Activated T-cell treated with anti-CD3 and anti-CD28 coated beads, Interleukin-2, amount 50 U/mL, for 24 hours (primary cell): ENCODE data around the gene CXCL17.
"Not testable (repeated sequence)": the region's sequence is repeated elsewhere in the genome, so short reads cannot be mapped to it uniquely, and the experiment has no call there.

Source experiments
- DNase-seq: peaks from one replicate; pipeline ENCODE4 v3.0.0-alpha.2; 2020
- H3K27ac Mint-ChIP-seq: 2 replicates; pipeline ENCODE4 v1.8.0; 2020; ENCODE audit warnings: mild to moderate bottlenecking, mixed read lengths
- H3K27me3 Mint-ChIP-seq: 2 replicates; pipeline ENCODE4 v1.8.0; 2020; ENCODE audit warnings: mixed read lengths
- H3K36me3 Mint-ChIP-seq: 2 replicates; pipeline ENCODE4 v1.8.0; 2020; ENCODE audit warnings: low read depth, mixed read lengths
- H3K4me1 Mint-ChIP-seq: 2 replicates; pipeline ENCODE4 v1.8.0; 2020; ENCODE audit warnings: low read depth, mixed read lengths
- H3K4me3 Mint-ChIP-seq: 2 replicates; pipeline ENCODE4 v1.8.0; 2020; ENCODE audit warnings: mild to moderate bottlenecking, moderate library complexity, mixed read lengths
- H3K9me3 Mint-ChIP-seq: 2 replicates; pipeline ENCODE4 v1.8.0; 2020; ENCODE audit warnings: mixed read lengths

Gene CXCL17

DNA sequence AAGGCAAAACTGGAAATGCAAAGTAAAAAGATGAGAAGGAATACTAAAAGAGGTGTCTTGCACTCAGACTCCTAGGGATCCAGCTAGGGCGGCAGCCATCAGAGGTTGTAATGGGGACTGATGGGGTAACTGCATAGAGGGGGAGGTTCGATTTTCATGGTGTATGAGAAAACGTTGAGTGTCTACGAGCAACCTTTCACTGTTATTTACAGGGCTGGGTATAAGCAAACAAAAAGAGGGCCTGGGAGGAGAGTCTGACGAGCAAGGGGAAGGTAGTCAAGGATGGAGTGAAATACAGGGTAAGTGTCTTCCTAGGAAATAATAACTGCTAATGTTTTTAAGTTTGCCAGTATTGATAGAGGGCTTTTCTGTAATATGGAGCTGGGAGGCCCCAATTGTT, 5.6 kb upstream of the CXCL17 start:
- not testable (repeated sequence) for H3K36me3 Mint-ChIP-seq, H3K4me3 Mint-ChIP-seq, H3K4me1 Mint-ChIP-seq, H3K27ac Mint-ChIP-seq, DNase-seq, H3K27me3 Mint-ChIP-seq, H3K9me3 Mint-ChIP-seq

DNA sequence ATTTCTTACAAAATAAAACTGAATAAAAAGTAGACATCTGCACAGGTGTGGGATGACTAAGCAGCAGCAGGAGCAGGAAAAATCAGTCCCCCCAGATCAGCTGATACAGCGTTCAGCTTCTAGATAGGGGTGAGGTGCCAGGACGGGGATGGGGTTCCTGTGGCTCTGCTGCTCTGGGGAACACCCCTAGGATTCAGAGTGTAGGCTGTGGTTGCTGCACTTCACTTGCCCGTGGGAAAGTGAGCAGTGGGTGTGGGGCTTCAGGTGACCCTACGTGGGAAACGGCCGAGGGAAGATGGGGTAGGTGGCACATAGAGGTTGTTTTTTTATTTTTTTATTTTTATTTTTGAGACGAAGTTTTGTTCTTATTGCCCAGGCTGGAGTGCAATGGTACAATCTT, 3.2 kb upstream of the CXCL17 start:
- H3K9me3 Mint-ChIP-seq = no peaks in the 10 kb centered on the region

DNA sequence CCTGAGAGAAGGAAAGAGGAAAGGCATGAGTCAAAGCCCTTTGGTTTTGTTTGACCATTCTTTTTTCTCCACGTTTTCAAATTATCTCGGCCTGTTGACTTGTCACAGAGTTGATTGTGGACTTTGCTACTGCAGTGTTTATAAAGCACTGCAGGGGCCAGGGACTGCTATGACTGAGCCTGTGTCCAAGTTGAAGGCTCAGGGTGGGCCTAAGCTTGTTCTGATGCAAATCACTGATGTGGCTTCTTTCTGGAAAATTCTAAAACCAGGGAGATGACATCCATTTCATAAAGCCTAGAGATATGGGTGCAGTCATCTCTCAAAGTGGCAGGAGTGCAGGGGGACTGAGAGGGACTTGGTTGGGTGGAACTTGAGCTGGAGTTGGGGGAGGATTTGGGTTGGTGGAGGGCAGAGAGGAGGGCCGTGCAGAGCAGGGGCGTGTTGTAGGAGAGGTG, 1.2 kb upstream of the CXCL17 start:
- H3K27me3 Mint-ChIP-seq = no peaks in the 10 kb centered on the region
- no peak for DNase-seq
- no peak overlapping the region for H3K27ac Mint-ChIP-seq
- no peaks in the 10 kb centered on the region for H3K36me3 Mint-ChIP-seq
- H3K4me3 Mint-ChIP-seq = no peak overlapping the region
- H3K4me1 Mint-ChIP-seq = peaks cover 35% of the 10 kb centered on the region
- no peaks in the 10 kb centered on the region for H3K9me3 Mint-ChIP-seq

More for the DNA sequence above, 3.2 kb upstream of the CXCL17 start:
- Mint-ChIP-seq H3K4me3 (no peak overlapping the region), H3K27me3 (no peaks in the 10 kb centered on the region), H3K27ac (no peak overlapping the region), H3K4me1 (peaks cover 22% of the 10 kb centered on the region), H3K36me3 (no peaks in the 10 kb centered on the region)
- no peak for DNase-seq

DNA sequence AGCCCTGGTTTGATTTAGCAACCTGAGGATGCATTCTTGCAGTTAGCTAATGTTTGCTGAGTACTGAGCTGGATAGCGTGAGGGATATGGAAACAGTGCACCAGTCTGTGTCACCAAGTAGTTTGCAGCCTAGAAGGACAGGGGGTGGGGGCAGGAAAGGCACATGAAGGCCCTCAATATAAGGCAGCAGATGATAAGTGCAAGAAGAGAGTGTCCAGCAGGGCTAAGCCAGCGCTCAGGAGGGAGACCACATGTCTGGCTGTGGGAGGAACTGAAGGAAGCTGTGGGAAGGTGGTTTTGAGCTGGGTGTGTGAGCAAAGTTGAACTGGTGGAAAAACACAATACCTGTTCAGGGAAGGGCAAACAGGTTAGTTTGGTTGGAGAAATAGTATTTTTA, 1.7 kb downstream of the CXCL17 start:
- Mint-ChIP-seq H3K4me1 (peaks cover 40% of the 10 kb centered on the region), H3K27me3 (no peaks in the 10 kb centered on the region), H3K27ac (no peak overlapping the region), H3K9me3 (no peaks in the 10 kb centered on the region), H3K4me3 (no peak overlapping the region), H3K36me3 (no peaks in the 10 kb centered on the region)
- DNase-seq = no peak

DNA sequence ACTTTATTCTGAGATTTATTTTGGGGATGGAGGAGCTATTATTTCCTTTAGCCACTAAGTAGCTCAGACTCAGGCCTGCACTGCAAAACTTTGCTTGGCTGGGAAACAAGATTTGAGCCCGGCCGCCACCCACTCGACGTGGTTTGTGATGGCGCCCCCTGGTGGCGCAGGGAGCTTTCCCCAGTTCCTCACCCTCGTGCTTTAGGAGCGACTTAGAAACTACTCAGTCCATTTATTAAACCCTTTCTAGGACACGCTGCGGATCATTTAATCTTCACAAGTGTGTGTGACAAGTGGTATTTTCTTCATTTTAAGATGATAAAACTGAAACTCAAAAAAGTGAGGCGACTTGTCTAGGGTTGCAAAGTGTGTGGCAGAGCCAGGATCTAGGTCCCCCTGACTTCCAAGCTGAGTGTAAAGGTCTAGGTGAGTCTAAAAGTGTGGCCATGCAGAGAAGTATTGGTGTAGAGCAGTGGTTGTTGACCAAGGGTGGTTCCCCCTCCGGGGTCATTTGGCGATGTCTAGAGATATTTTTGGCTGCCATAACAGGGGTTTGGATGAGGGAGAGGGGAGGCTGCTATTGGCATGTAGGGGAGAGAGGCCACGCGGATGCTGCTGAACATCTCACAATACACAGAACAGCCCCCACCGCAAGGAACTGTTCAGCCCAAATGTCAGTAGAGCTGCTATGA, 2.2 kb downstream of the CXCL17 start:
- H3K4me3 Mint-ChIP-seq = no peak overlapping the region

DNA sequence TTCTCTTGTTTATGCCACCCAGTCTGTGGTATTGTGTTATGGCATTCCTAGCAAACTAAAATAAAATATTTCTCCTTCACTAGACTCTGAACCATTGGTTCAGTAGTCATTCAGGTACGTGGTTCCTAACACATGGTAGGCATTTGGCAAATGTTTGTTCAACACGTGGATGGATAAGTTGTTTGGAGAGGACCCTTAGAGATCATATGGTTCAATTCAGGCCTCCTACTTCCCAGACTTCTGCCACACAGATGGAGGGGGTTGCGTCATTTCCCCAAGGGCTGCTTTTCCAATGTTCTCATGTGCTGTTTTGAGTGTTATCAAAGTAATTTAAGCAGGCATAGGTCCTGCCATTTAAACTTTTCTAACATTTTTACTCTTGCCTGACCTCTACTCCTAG, 6.7 kb downstream of the CXCL17 start:
- Mint-ChIP-seq H3K27ac (no peak overlapping the region), H3K27me3 (no peaks in the 10 kb centered on the region), H3K36me3 (no peaks in the 10 kb centered on the region), H3K9me3 (no peaks in the 10 kb centered on the region), H3K4me3 (no peak overlapping the region), H3K4me1 (peaks cover 22% of the 10 kb centered on the region)
- DNase-seq = no peak

More for the DNA sequence above, 2.2 kb downstream of the CXCL17 start:
- Mint-ChIP-seq H3K4me1 (peaks cover 40% of the 10 kb centered on the region), H3K9me3 (no peaks in the 10 kb centered on the region), H3K27me3 (no peaks in the 10 kb centered on the region), H3K36me3 (no peaks in the 10 kb centered on the region), H3K27ac (no peak overlapping the region)
- peak; percentile 87 for DNase-seq

DNA sequence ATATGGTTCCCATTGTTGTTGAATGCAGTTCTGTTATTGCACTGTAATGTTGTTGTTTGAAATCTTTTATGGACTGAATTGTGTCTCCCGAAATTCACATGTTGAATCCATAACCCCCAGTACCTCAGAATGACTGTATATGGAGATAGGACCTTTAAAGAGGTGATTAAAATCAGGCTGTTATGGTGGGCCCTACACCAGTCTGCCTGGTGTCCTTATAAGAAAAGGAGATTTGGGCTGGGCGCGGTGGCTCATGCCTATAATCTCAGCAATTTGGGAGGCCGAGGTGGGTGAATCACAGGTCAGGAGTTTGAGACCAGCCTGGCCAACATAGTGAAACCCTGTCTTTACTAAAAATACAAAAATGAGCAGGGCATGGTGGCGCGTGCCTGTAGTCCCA, 7.4 kb downstream of the CXCL17 start:
- Mint-ChIP-seq H3K27me3 (no peaks in the 10 kb centered on the region), H3K27ac (no peak overlapping the region)

DNA sequence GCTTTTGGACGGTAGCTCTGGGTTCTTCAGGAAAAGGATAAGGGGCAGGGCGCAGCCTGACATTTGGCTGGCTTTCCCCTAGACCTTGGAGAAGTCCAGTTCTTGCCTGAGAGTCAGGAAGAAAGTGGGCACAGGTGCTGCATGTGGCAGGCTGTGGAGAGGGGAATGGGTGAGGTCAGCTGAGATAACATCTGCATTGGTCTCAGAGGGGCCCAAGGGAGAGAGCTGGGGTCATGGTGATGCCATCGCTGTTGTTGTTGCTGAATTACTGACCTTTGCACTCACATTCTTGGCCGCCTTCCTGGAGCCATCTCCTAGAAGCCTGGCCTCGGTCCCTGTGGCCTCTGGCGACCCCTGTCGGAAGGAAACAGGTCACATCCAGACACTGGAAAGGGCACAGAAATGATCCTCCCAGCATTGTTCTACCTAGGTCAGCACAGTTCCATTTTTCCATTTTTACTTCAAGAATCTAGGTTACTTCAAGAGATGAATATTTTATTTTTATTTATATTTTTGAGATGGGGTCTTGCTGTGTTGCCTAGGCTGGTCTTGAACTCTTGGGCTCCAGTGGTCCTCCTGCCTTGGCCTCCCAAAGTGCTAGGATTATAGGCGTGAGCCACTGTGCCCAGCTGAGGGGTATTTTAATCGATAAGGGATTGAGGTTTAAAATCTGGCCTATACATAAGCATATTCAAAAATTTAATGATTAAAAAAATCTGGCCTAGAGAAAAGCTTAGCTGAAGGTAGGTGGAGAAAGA, 9.1 kb downstream of the CXCL17 start:
- Mint-ChIP-seq H3K4me1 (peaks cover 7% of the 10 kb centered on the region), H3K27me3 (no peaks in the 10 kb centered on the region), H3K4me3 (no peak overlapping the region), H3K36me3 (no peaks in the 10 kb centered on the region), H3K9me3 (no peaks in the 10 kb centered on the region), H3K27ac (no peak overlapping the region)
- peak; percentile 72 for DNase-seq

More for the DNA sequence above, 7.4 kb downstream of the CXCL17 start:
- Mint-ChIP-seq H3K9me3 (no peaks in the 10 kb centered on the region), H3K36me3 (no peaks in the 10 kb centered on the region), H3K4me1 (peaks cover 15% of the 10 kb centered on the region), H3K4me3 (no peak overlapping the region)
- no peak for DNase-seq

DNA sequence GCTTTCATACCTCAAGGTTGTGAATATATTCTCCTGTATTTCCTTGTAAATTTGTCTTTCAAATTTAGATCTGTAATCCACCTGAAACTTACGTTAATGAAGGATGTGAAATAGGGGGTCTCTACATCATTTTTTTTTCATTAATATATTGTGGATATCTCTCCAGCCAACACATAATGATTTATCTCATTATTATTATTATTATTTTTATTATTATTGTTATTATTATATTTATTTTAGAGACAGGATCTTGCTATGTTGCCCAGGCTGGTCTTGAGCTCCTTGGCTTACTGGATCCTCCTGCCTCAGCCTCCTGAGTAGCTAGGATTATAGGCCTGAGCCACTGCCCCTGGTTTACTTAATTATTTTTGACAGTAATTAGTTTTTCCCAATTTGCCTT, 11.3 kb downstream of the CXCL17 start:
- Mint-ChIP-seq H3K4me3 (no peak overlapping the region), H3K27ac (no peak overlapping the region), H3K9me3 (no peaks in the 10 kb centered on the region), H3K36me3 (no peaks in the 10 kb centered on the region), H3K4me1 (peaks cover 3% of the 10 kb centered on the region), H3K27me3 (no peaks in the 10 kb centered on the region)
- no peak for DNase-seq

DNA sequence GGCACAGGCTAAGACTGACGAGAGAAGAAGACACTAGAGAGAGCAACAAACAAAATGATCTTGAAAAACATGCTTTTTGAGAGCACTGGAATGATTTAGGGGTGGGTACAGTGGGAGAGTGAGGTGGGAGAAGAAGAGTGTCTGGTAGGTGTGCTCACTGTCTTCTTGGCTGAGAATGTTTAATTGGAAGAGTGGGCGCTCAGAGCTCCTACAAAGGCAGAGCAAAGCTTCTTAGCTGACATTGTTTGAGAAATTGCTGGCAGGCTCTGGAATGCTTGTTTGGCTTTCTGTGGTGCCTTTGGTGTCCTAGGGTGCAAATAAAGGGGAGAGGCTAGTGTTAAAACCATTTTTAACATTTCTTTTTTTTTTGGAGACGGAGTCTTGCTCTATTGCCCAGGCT, 14.1 kb downstream of the CXCL17 start:
- no peaks in the 10 kb centered on the region for H3K27me3 Mint-ChIP-seq
- DNase-seq = no peak
- H3K4me1 Mint-ChIP-seq = peaks cover 5% of the 10 kb centered on the region
- no peak overlapping the region for H3K27ac Mint-ChIP-seq
- no peaks in the 10 kb centered on the region for H3K9me3 Mint-ChIP-seq
- no peaks in the 10 kb centered on the region for H3K36me3 Mint-ChIP-seq
- no peak overlapping the region for H3K4me3 Mint-ChIP-seq

DNA sequence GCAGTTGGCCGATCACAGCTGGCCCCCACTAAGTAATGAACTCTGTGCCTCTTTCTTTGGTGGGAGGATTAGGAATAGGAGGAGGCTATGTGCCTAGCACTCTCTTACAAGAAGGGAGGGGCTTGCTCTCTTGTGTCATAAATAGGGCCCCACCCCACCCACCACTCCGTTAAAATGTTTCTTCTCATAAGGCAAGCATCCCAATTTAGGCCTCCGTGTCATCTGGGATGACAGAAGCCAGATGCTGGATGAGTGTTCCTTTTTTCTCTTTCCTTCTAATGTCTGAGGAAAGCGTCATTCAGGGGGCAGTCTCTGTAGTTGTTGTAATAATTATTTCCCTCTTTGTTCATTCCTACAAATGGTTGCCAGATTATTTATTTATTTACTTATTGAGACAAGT, 15.4 kb downstream of the CXCL17 start, which contains the start of gene LIPE:
TSS of gene LIPE (minus strand) at position 76 of the 400 bp plus-strand sequence. CDS start 239 bp downstream, outside the sequence.
- no peak for DNase-seq
- Mint-ChIP-seq H3K27me3 (no peaks in the 10 kb centered on the region), H3K4me1 (peaks cover 15% of the 10 kb centered on the region), H3K36me3 (peaks cover 11% of the 10 kb centered on the region), H3K27ac (no peak within 1 kb of the TSS), H3K4me3 (no peak within 1 kb of the TSS), H3K9me3 (no peaks in the 10 kb centered on the region)

DNA sequence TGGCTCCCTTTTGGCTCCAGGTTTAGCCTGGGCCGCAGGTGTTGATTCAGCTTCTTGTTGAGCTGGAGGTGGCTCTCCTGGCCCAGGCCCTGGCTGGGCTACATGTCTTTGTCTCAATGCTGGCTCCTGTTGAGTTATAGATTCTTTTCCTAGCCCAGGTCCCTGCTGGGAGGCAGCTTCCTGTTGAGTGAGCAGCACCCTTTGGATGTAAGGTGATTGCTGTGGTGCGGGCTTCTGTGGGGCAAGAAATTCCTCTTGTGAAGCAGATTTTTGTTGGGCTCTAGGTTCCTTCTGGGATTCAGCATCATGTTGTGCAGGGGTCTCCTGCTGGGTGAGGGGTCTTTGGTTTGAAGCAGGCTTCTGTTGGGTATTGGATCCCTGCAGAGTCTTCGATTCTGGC, 16.1 kb downstream of the CXCL17 start:
- H3K4me3 Mint-ChIP-seq = no peak overlapping the region
- H3K27me3 Mint-ChIP-seq = no peaks in the 10 kb centered on the region
- peaks cover 16% of the 10 kb centered on the region for H3K36me3 Mint-ChIP-seq
- no peak for DNase-seq
- peaks cover 22% of the 10 kb centered on the region for H3K4me1 Mint-ChIP-seq
- no peak overlapping the region for H3K27ac Mint-ChIP-seq
- H3K9me3 Mint-ChIP-seq = no peaks in the 10 kb centered on the region

DNA sequence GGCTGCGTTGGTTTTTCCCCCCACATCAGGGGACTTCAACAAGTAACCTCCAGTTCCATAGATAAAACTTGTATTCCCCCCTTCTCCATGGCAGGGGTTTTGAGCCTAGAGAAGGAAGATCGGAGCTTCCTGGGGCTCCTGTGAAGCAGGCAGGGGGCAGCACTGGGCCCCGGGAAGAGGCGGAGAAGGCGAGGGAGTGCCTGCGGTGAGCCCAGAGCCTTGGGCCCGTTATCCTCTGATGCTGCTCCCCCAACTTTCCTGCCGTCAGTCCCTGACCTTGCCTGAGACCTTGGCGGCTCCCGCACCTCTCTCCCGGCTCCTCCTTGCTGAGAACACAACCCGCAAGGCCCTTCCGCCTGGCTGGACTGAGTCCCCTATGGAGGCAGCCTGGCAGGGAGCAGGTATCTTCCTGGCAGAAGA, 18.0 kb downstream of the CXCL17 start:
- H3K4me3 Mint-ChIP-seq = no peak overlapping the region
- no peak for DNase-seq
- peaks cover 41% of the 10 kb centered on the region for H3K4me1 Mint-ChIP-seq
- peaks cover 26% of the 10 kb centered on the region for H3K36me3 Mint-ChIP-seq
- no peak overlapping the region for H3K27ac Mint-ChIP-seq
- no peaks in the 10 kb centered on the region for H3K9me3 Mint-ChIP-seq
- no peaks in the 10 kb centered on the region for H3K27me3 Mint-ChIP-seq

DNA sequence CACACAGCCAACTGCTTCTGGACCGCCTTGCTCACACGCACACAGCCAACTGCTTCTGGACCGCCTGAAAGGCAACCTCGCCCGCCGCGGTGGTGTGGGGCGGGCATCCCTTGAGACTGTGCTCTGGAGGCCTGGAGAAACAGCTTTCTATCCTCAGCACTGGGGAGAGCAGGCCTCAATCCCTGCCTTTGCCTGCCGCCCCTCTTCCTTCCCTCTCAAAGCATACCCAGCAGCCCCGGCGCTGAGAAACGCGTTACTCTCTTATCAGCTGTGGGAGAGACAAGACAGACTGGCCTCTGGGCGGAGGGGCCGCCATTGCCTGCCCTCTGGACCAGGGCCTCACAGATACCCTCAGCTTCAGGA, 18.4 kb downstream of the CXCL17 start:
- no peak for DNase-seq
- peaks cover 42% of the 10 kb centered on the region for H3K4me1 Mint-ChIP-seq
- H3K27ac Mint-ChIP-seq = no peak overlapping the region
- peaks cover 26% of the 10 kb centered on the region for H3K36me3 Mint-ChIP-seq
- no peaks in the 10 kb centered on the region for H3K9me3 Mint-ChIP-seq
- no peaks in the 10 kb centered on the region for H3K27me3 Mint-ChIP-seq
- H3K4me3 Mint-ChIP-seq = no peak overlapping the region
